ENCODE measurements around the gene RPL21.
"Not testable (repeated sequence)": the region's sequence is repeated elsewhere in the genome, so short reads cannot be mapped to it uniquely, and the experiment has no call there.

- TF ChIP-seq CTCF, POLR2A (IDR thresholded peaks at IDR 0.05): not testable (repeated sequence)
Observed at GRCh38 chr13:27291967-27292366, 40.6 kb downstream of the RPL21 start.
